ENCODE data around the gene CMTM5. TPM values are rescaled to one million over a fixed set of nuclear protein-coding genes. Genes with fewer than 3 reads are reported as not detected.
"Not testable (repeated sequence)": the region's sequence is repeated elsewhere in the genome, so short reads cannot be mapped to it uniquely, and the experiment has no call there.

The CMTM5 gene
- total RNA-seq, 1 donor from 2014 or later, result not detected

DNA sequence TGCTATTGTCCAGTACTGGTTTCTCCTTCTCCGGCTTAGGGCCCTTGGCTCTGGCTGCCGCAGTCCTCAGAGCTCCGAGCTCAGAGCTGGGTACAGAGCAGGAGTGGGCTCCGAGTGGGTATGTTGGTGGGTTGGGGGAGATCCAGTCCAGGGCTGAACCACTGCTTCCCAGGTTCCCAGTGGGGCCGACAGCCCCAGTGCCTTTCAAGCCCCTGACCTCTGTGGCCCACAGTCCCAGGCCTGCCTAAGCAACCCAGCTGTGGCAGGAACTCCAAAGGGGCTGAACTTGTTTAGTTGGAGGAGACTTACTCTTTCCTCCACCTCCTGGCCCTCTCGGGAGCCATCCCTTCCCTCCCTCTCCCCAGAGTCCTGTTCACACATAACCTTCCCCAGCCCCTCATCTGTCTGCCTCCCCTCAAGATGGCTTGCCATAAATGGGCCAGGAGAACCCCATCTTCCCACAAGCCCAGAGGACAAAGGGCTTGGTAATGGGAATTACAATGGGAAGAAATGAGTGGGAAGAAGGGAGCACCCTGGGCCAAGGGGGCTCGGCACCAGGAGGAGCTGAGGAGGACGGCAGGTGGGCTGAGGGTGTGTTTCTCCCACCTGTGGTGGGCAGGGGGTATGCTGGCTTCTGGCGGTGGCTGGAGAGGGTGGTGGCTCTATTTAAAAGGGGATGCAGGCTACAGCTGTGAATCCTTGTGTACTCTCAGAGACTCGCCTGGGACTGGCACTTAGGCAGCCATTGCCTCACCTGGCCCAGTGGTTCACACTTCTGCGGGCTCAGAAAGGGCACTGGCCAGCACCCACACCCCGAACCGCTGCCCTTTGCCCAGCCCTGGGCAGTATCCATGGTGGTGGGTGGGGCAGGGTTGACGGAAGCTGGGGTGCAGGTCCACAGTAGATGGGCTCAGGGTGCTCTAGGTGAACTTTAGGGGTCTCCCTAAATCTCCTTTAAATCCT is 35.0 kb downstream of the CMTM5 start:
- DNase-seq (ENCODE audit: extremely low read depth, low read depth, low spot score), result no peak

DNA sequence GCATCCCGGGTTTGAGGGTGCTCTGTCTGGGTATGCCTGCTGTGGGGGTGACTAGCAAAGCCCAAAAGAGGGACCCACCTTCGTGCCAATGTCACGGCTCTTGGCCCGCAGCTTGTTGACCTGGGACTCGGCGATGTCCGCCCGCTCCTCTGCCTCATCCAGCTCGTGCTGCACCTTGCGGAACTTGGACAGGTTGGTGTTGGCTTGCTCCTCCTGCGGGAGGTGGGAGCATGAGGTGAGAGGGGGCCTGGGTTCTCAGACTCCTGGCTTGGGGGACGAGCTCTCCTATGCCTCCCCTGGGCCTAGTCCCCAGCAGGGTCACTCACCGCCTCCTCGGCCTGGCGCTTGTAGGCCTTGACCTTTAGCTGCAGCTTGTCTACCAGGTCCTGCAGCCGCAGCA is 36.8 kb downstream of the CMTM5 start:
- DNase-seq (ENCODE audit: extremely low read depth, low read depth, low spot score), result no peak

DNA sequence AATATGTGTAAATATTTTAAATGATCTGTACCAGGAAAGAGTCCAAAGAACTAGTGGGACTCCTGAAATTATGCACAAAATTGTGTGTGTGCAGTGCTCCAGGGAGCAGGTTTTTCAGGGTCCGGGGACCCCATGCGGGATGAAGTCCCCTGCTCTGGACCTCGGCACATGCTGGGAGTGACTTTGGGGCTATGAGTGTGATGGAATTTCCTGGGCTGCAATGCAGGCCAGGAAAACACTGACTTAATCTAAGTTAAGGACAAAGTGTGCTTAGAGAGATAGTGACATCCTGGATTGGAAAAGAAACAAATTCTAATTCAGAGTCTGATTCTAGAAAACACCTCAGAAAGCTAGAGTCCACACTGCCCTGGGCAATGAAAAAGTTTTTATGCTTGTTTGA is 37.4 kb downstream of the CMTM5 start:
- no peak for DNase-seq (ENCODE audit: extremely low read depth, low read depth, low spot score)

DNA sequence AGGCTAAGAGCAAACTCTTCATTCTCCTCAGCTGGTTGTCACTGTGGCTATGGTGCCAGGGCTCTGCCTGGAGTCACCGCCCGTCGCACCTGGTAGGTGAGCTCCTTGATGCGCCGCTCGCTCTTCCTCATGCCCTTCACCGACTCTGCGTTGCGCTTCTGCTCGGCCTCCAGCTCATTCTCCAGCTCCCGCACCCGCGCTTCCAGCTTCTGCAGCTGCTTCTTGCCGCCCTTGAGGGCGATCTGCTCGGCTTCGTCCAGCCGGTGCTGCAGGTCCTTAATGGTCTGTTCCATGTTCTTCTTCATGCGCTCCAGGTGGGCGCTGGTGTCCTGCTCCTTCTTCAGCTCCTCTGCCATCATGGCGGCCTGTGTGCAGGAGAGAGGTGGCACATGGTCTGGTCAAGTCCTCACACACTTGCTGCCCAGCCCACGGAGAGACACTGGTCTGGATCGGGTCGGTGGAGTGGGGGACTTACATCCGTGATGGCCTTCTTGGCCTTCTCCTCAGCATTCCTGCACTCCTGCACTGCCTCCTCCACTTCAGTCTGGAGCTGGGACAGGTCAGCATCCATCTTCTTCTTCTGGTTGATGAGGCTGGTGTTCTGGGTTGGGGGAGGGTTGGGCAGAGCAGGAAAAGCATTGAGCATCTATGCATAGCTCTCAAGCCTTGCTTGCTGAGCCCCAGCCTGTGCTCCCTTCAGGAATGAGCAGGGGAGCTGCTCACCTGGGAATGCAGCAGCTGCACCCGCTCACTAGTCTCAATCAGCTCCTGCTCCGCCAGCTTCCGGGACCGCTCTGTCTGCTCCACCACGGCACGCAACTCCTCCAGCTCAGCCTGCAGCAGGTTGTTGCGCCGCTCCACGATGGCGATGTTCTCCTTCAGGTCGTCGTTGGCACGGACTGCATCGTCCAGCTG is 38.3 kb downstream of the CMTM5 start:
- no peak for DNase-seq (ENCODE audit: extremely low read depth, low read depth, low spot score)

DNA sequence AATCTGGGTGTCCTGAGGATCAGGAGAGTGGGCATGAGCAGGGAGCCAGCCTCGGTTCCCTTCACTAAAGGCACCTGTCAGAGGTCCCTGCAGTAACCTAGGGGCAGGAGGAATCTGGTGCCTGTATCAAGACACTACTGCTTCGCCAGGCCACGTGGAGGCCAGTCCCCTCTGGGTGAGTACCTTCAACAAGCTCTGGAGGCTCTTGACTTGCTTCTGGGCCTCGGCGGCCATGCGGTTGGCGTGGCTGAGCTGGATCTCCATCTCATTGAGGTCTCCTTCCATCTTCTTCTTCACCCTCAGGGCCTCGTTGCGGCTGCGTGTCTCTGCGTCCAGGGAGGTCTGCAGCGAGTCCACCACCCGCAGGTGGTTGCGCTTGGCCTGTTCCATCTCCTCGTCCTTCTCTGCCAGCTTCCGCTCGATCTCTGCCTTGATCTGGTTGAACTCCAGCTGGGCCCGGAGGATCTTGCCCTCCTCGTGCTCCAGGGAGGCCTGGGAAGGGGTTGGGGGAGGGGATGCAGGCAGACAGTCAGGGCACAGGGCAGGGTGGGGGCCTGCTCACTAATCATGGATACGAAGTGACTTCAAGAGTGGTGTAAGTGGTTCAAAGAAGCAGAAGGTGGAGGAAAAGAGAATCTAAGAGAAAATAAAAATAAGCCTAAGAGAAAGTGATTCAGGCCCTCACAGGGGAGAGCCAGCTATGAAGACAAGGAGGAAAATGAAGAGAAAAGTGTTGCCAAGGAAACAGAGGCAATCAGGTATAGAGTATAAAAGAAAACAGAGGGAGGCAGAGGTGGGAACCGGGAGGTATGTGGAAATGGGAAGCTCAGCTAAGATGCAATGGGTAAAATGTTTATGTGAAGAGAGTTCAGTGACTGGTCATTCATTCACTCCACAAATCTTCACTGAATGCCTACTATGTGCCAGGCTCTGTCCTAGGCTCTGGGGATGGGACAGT is 39.3 kb downstream of the CMTM5 start:
- no peak for DNase-seq (ENCODE audit: extremely low read depth, low read depth, low spot score)

DNA sequence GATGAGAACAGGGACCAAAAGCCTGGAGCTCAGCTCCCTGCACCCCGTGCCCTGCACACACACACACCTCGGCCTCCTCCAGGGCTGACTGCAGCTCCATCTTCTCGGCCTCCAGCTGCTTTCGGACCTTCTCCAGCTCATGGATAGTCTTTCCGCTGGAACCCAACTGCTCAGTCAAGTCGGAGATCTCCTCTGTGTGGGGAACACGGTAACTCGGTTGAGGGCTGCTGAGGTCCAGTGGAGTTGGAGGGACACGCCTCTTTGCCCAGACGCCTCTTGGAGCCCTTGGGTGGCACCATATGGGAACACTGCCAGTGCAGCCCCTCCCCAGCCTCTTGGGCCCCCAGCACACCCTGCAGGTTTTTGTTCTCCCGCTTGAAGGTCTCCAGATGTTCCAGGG is 40.0 kb downstream of the CMTM5 start:
- no peak for DNase-seq (ENCODE audit: extremely low read depth, low read depth, low spot score)

DNA sequence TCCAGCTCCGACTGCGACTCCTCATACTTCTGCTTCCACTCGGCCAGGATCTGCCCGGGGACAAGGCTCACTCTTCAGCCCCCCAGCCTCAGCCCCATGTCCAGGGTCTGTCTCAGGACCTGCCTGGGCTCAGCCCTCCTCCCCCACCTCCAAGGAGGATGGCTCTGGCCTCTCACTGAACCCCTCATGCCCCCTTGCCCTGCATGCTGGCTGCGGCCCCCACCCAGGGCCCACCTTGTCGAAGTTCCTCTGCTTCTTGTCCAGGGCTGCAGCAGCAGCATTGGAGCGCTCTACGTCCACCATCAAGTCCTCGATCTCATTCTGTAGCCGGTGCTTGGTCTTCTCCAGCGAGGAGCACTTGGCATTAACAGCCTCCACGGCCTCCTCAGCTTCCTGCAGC is 40.4 kb downstream of the CMTM5 start:
- DNase-seq (ENCODE audit: extremely low read depth, low read depth, low spot score), result not testable (repeated sequence)

DNA sequence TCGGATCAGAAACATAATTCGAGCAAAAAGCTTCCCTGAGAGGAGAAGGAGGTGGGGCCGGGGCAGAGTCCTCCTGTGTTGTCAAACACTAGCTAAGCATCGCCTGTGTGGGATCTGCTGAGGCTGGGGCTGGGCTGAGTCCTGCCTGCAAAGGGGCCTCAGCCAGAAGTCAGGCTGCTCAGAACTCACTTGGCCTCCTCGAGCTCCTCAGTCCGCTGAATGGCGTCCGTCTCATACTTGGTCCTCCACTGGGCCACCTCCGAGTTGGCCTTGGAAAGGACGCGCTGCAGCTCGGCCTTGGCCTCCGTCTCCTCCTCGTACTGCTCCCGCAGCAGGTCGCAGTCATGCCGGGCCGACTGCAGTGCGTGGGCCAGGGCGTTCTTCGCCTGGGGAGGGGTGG is 41.2 kb downstream of the CMTM5 start:
- DNase-seq (ENCODE audit: extremely low read depth, low read depth, low spot score), result no peak

DNA sequence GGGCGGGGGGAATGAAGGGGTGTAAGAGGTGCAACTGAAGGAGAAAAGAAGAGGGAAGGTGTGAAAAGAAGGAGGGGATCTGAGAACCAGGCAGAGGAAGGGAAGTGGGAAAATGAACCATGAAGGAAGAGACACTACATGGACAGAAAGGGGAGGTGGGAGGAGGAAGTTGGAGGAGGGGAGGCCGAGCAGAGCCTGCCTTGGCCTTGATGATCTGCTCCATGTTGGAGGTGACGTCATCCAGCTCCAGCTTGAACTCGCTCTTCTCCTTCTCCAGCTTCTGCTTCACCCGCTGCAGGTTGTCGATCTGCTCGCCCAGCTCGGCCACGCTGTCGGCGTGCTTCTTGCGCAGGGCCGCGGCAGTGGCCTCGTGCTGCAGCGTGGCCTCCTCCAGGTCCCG is 42.8 kb downstream of the CMTM5 start:
- not testable (repeated sequence) for DNase-seq (ENCODE audit: extremely low read depth, low read depth, low spot score)

DNA sequence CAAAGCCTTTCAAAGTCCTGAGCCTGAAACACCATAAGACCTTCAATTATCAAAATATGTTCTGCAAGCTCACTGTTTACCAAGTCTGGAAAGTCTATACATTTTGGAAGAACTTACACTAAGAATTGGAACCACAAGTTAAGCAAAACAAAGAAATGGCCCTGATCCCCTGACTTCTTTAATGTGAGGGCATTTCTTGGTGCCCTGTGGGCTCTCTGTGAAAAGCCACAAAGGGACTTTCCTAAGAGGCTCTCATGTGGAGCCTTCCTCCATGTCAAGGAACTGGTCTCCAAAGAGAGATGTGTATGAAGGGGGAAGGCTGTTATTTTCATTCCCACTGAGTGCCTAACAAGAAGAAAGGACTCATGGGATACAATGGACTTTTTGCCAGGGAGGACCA is 44.7 kb downstream of the CMTM5 start:
- DNase-seq (ENCODE audit: extremely low read depth, low read depth, low spot score), result no peak

DNA sequence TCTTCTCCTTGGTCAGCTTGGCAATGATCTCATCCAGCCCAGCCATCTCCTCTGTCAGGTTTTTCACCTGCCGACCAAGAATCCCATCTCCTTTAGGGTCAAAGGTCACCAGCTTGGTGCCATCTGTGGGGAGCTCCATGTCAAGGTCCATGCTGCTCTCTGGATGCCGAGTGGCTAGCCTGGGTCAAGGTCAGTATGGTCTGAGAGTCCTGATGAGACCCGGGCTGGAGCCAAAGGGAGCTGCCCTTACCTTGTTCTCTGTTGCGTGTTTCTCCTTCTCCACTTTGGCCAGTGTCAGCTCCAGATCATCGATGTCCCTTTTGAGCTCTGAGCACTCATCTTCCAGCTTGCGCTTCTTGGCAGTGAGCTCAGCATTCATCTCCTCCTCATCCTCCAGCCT is 46.8 kb downstream of the CMTM5 start:
- DNase-seq (ENCODE audit: extremely low read depth, low read depth, low spot score), result no peak

DNA sequence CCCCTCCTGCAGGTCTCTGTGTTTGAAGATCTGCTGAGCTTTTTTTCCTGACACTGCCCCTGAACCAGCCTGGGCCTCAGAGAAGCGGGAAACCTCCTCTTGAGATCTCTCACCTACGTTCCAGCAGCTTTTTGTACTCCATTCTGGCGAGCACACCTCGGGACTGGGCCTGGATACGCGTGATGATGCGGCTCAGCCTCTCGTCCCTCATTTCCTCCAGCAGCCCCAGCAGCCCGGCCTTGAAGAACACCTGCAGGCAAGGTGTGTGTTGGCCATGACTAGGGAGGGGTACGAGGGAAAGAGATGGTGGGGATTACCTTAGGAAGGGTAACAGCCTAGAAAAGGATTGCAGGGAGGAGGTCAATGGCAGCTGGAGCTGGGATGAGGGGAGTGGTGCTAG is 48.3 kb downstream of the CMTM5 start:
- DNase-seq (ENCODE audit: extremely low read depth, low read depth, low spot score), result no peak

DNA sequence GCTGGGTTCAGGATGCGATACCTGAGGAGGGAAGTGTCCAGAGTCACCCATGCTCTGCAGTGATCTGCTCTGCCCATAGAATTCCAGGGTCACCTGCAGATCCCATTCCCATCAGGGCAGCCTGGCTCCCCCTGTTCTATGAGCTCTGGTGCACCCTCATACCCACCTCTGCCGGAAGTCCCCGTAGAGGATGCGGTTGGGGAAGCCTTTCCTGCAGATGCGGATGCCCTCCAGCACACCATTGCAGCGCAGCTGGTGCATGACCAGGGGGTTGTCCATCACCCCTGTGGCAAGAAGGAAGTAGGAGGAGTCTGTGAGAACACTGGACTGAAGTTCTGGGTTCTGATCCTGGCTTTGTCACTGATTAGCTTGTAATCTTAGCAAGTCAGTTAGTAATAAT is 49.0 kb downstream of the CMTM5 start:
- not testable (repeated sequence) for DNase-seq (ENCODE audit: extremely low read depth, low read depth, low spot score)

DNA sequence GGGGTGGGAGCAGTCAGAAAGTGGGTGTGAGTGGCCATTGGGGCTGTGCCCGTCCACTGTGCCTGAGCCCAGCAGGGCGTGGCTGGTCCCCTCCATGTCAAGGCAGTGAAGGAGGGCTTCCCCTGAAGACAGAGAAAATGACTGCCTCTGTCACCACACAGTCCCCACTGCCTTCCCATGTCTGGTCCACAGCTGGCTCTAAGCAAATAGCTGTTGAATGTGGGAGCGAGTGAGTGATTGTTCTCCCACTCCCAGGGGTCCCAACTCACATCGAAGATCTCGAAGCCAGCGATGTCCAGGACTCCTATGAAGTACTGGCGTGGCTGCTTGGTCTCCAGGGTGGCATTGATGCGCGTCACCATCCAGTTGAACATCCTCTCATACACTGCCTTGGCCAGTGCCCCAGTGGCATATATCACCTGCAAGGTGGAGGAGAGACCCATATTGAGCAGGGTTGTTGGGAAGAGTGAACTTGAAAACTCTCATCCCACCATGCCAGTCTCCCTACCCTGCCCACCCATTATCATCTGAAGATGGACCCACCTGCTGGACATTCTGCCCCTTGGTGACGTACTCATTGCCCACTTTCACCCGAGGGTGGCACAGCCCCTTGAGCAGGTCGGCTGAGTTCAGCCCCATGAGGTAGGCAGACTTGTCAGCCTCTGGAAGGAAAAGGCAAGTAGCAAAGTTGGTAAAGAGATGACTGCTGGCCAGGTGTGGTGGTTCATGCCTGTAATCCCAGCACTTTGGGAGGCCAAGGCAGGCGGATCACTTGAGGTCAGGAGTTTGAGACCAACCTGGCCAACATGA is 52.0 kb downstream of the CMTM5 start:
- DNase-seq (ENCODE audit: extremely low read depth, low read depth, low spot score), result no peak

Other genes starting within 250 kb of the CMTM5 start
- gene SLC7A8, start 193.4 kb upstream of the CMTM5 start, total RNA-seq, result 0.29 TPM in 1 of 2 replicates, not detected in the other
- not detected in 2 replicates for gene RNF212B, start 139.1 kb upstream of the CMTM5 start, total RNA-seq
- gene HOMEZ, start 90.9 kb upstream of the CMTM5 start, total RNA-seq, result 13.8 and 14.6 TPM in 2 replicates
- gene PPP1R3E, start 74.2 kb upstream of the CMTM5 start, total RNA-seq, result 1.3 and 4.7 TPM in 2 replicates
- gene BCL2L2, start 70.2 kb upstream of the CMTM5 start, total RNA-seq, result 12.6 and 23.5 TPM in 2 replicates
- gene PABPN1, start 55.6 kb upstream of the CMTM5 start, total RNA-seq, result 60.7 and 79.2 TPM in 2 replicates
- 1.2 and 7.3 TPM in 2 replicates for gene SLC22A17, start 24.2 kb upstream of the CMTM5 start, total RNA-seq
- 0.24 and 0.82 TPM in 2 replicates for gene EFS, start 11.9 kb upstream of the CMTM5 start, total RNA-seq
- gene IL25, start 4.2 kb upstream of the CMTM5 start, total RNA-seq, result not detected in 2 replicates
- gene MYH6, start 31.2 kb downstream of the CMTM5 start, total RNA-seq, result not detected in 2 replicates
- not detected in 2 replicates for gene MYH7, start 58.6 kb downstream of the CMTM5 start, total RNA-seq
- gene NGDN, start 92.7 kb downstream of the CMTM5 start, total RNA-seq, result 24.6 and 26.5 TPM in 2 replicates
- gene ZFHX2, start 174.7 kb downstream of the CMTM5 start, total RNA-seq, result 0.93 and 1.8 TPM in 2 replicates
- 3.3 and 9.2 TPM in 2 replicates for gene THTPA, start 179.2 kb downstream of the CMTM5 start, total RNA-seq
- gene AP1G2, start 190.7 kb downstream of the CMTM5 start, total RNA-seq, result 36.8 and 38.9 TPM in 2 replicates
- 0.53 TPM in 1 of 2 replicates, not detected in the other for gene JPH4, start 201.7 kb downstream of the CMTM5 start, total RNA-seq

Data from glomerular endothelial cell (primary cell).